GM12875 (cell line): ENCODE data around the gene BCAS3.
"Not testable (repeated sequence)": the region's sequence is repeated elsewhere in the genome, so short reads cannot be mapped to it uniquely, and the experiment has no call there.

Experiments
- H3K4me3 ChIP-seq: one replicate; pipeline ENCODE4 v1.5.1; 2011; ENCODE audit warnings: low read depth, low read length, control low read depth
- CTCF ChIP-seq: IDR thresholded peaks from 2 replicates; pipeline ENCODE4 v1.5.1; 2011; ENCODE audit warnings: low read depth, mild to moderate bottlenecking, control low read depth, inconsistent platforms, low read length, moderate library complexity, borderline replicate concordance; ENCODE audit not compliant: insufficient read depth

Gene BCAS3

GRCh38 chr17:61002316-61002736 lies 324.7 kb downstream of the BCAS3 start:
- H3K4me3 ChIP-seq = no peak overlapping the region
- TF ChIP-seq CTCF = no peak

DNA sequence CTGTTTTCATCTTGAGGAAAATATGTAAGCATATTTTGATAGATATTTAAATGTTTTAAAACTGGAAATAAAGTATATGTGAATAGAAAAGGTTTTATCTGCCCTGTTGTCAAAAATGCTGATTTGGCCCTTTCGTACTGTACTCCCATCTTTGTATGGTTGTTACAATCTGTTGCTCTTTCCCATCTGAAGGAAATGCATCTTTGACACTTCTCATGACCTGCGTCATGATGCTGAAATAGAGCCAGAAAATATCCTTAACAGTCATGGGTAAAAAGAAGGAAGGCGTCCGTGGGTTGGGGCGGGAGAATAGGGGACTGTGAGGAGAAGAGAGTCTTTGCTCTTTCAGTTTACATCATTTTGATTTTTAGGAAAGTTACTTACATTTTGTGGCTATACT lies 327.7 kb downstream of the BCAS3 start:
- no peak overlapping the region for H3K4me3 ChIP-seq
- TF ChIP-seq CTCF = no peak

DNA sequence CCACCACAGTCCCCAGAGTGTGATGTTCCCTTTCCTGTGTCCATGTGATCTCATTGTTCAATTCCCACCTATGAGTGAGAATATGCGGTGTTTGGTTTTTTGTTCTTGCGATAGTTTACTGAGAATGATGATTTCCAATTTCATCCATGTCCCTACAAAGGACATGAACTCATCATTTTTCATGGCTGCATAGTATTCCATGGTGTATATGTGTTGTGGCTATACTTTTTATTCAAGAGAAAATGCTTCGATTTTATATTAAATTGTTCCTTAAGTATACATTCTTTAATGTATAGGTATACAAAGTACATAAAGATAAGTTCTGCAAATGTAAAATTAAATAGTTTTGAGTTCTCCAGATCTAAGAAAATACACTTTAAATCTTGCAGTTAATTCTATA lies 328.3 kb downstream of the BCAS3 start:
- H3K4me3 ChIP-seq = not testable (repeated sequence)

DNA sequence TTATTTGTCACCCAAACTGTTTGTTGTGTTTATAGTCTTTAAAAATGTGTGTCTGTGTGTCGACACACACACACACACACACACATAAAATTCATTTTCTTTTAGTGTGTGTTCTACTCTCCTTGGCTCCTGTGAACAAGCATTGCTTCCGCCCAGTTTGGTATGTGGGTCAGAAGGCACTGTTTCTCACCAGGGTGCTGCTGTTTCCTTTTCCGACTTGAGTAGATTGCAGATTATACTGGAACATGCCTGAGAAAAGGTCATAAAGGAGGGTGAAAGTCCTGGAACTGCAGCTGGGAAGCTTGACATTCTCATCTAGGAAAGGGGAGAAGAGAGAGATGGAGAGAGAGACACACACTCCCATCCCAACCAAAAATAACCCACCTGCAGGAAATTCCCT lies 330.3 kb downstream of the BCAS3 start:
- H3K4me3 ChIP-seq = no peak overlapping the region
- no peak for TF ChIP-seq CTCF

GRCh38 chr17:61009663-61010062 lies 332.0 kb downstream of the BCAS3 start:
- no peak overlapping the region for H3K4me3 ChIP-seq
- no peak for TF ChIP-seq CTCF

GRCh38 chr17:61010661-61011170 lies 333.1 kb downstream of the BCAS3 start:
- TF ChIP-seq CTCF = no peak
- H3K4me3 ChIP-seq = no peak overlapping the region

- TF ChIP-seq CTCF = no peak
- H3K4me3 ChIP-seq = no peak overlapping the region
Observed at GRCh38 chr17:61011251-61011650, 333.6 kb downstream of the BCAS3 start.

DNA sequence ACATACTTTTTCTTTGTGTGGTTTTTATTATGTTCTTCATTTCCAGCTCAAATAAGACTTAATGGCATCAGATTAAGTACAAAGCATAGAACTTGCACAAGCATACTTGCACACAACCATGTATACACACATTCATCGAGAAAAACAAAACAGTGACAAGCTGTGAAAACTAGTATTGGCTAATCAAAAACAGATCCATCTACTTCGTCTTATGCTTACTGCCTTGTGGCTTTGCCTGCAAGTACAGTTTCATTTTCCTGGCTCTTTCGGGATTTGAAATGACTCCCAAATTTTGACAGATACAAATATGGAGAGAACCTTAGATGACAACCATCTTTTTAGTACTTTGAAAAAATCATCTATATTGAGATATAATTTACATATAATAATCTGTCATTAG lies 338.3 kb downstream of the BCAS3 start:
- H3K4me3 ChIP-seq = no peak overlapping the region
- TF ChIP-seq CTCF = no peak
